Pons (tissue), 1 donor: ENCODE data around the gene RTTN.

Experiments
- DNase-seq: peaks from one replicate; pipeline ENCODE4 v3.0.0-alpha.2; 2016; ENCODE audit warnings: low spot score

The RTTN gene

GRCh38 chr18:70082430-70082829, 123.1 kb downstream of the RTTN start:
- DNase-seq = peak; percentile 76

- DNase-seq = no peak
Observed at GRCh38 chr18:70078106-70078505, 127.4 kb downstream of the RTTN start.

GRCh38 chr18:70075906-70076305, 129.6 kb downstream of the RTTN start:
- no peak for DNase-seq

GRCh38 chr18:70074116-70074515, 131.4 kb downstream of the RTTN start:
- no peak for DNase-seq

- no peak for DNase-seq
Observed at GRCh38 chr18:70073432-70073831, 132.1 kb downstream of the RTTN start.

GRCh38 chr18:70072678-70073077, 132.8 kb downstream of the RTTN start:
- DNase-seq = peak; percentile 25

- no peak for DNase-seq
Observed at GRCh38 chr18:70069965-70070364, 135.5 kb downstream of the RTTN start.

- DNase-seq = no peak
Observed at GRCh38 chr18:70069382-70069781, 136.1 kb downstream of the RTTN start.

- no peak for DNase-seq
Observed at GRCh38 chr18:70068981-70069380, 136.5 kb downstream of the RTTN start.

- no peak for DNase-seq
Observed at GRCh38 chr18:70059684-70060083, 145.8 kb downstream of the RTTN start.

- no peak for DNase-seq
Observed at GRCh38 chr18:70058916-70059315, 146.6 kb downstream of the RTTN start.

- DNase-seq = no peak
Observed at GRCh38 chr18:70047931-70048603, 157.4 kb downstream of the RTTN start.

- no peak for DNase-seq
Observed at GRCh38 chr18:70046796-70047195, 158.7 kb downstream of the RTTN start.

GRCh38 chr18:70046207-70046606, 159.3 kb downstream of the RTTN start:
- no peak for DNase-seq

GRCh38 chr18:70044632-70045031, 160.9 kb downstream of the RTTN start:
- DNase-seq = no peak

GRCh38 chr18:70041459-70042050, 163.9 kb downstream of the RTTN start:
- DNase-seq = no peak

- no peak for DNase-seq
Observed at GRCh38 chr18:70039186-70039585, 166.3 kb downstream of the RTTN start.

GRCh38 chr18:70037431-70038061, 167.9 kb downstream of the RTTN start:
- peak; percentile 8 for DNase-seq

- peak; percentile 38 for DNase-seq
Observed at GRCh38 chr18:70036771-70037347, 168.6 kb downstream of the RTTN start.

- DNase-seq = no peak
Observed at GRCh38 chr18:70036168-70036567, 169.3 kb downstream of the RTTN start.

GRCh38 chr18:70031221-70031620, 174.3 kb downstream of the RTTN start:
- DNase-seq = no peak

GRCh38 chr18:70030728-70031127, 174.8 kb downstream of the RTTN start:
- DNase-seq = no peak

- no peak for DNase-seq
Observed at GRCh38 chr18:70029163-70029562, 176.3 kb downstream of the RTTN start.
